GM12865 (cell line): Measurements from ENCODE around the gene ARHGAP9.

Source experiments
- DNase-seq: peaks from one replicate; pipeline ENCODE4 v3.0.0; 2010; ENCODE audit warnings: low read depth
- H3K4me3 ChIP-seq: 2 replicates; pipeline ENCODE4 v1.5.1; 2011; ENCODE audit warnings: mild to moderate bottlenecking, low read depth, low read length, control low read depth
- CTCF ChIP-seq: IDR thresholded peaks from 2 replicates; pipeline ENCODE4 v1.5.1; 2011; ENCODE audit warnings: low read length, control low read depth, low read depth, inconsistent platforms; ENCODE audit not compliant: insufficient read depth; ENCODE audit errors: missing control alignments

ARHGAP9 gene

GRCh38 chr12:57488402-57489156 is 8.9 kb upstream of the ARHGAP9 start:
- DNase-seq = peak; percentile 31
- H3K4me3 ChIP-seq = peak overlapping the region; percentile 82
- no peak for TF ChIP-seq CTCF

- peak; percentile 97 for DNase-seq
- TF ChIP-seq CTCF = no peak
- H3K4me3 ChIP-seq = peak within 1 kb of the TSS; percentile 82
Observed at GRCh38 chr12:57487597-57488401, 8.1 kb upstream of the ARHGAP9 start, which contains the start of gene MARS1. Gene MARS1 (plus strand): TSS chr12:57488068. CDS start chr12:57488091, 23 bp downstream.

GRCh38 chr12:57487055-57487596 is 7.5 kb upstream of the ARHGAP9 start:
- no peak for DNase-seq
- H3K4me3 ChIP-seq = peak overlapping the region; percentile 82; the same call in 1 of the 2 replicates
- TF ChIP-seq CTCF = no peak

DNA sequence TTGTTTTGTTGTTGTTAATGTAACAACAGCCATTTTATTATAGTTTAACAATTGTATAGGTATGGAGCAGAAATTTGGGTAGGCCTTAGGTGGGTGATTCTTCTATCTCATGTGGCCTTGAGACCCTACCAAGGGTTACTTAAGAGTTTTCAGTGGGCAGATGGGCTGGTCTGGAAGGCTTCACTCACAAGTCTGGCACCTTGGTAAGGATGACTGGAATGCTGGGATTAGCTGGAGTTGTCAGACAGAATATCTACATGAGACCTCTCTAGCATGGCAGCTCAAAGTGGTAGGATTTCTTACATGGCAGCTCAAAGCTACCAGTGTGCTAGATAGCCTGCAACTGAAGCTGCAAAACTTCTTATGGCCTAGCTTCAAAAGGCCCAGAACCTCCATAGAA is 6.0 kb upstream of the ARHGAP9 start:
- H3K4me3 ChIP-seq = no peak overlapping the region
- no peak for TF ChIP-seq CTCF
- no peak for DNase-seq

GRCh38 chr12:57483466-57483865 is 3.8 kb upstream of the ARHGAP9 start:
- no peak for TF ChIP-seq CTCF
- H3K4me3 ChIP-seq = no peak overlapping the region
- no peak for DNase-seq

GRCh38 chr12:57481671-57482070 is 2.0 kb upstream of the ARHGAP9 start:
- no peak overlapping the region for H3K4me3 ChIP-seq
- no peak for TF ChIP-seq CTCF
- DNase-seq = no peak
